IMR-90 (cell line): ENCODE measurements around the gene ZYG11B. TPM values are rescaled to one million over a fixed set of nuclear protein-coding genes. Genes with fewer than 3 reads are reported as not detected.

Source experiments
- ATAC-seq: fragments of 200-7000 bp; cut with Tn5 transposase; 2 replicates; pipeline ENCODE4 v1.9.1; 2020; ENCODE audit warnings: low read depth, mild to moderate bottlenecking, moderate library complexity
- BruUV-seq: library from RNA; stranded (reverse); fragments of 400-500 nt; replicated peaks from 2 replicates; lab custom pipeline; 2021; lab: Mats Ljungman, UMichigan
- CTCF ChIA-PET: fragments of 300-600 bp; formaldehyde crosslinking; extraction: SDS; loops from one replicate; lab custom pipeline; 2021; ENCODE audit warnings: antibody characterized with exemption; lab: Yijun Ruan, JAX
- POLR2A ChIA-PET: fragments of 300-600 bp; sonication (Branson Sonifier 250); formaldehyde crosslinking; loops from one replicate; lab custom pipeline; 2022; ENCODE audit warnings: antibody characterized with exemption; ENCODE audit not compliant: unreplicated experiment; lab: Charles Lee
- DNase-seq: peaks from one replicate; pipeline ENCODE4 v3.0.0; 2013
- H2AFZ ChIP-seq: replicated peaks from 2 replicates; pipeline ENCODE3; 2013; ENCODE audit warnings: low read length, mild to moderate bottlenecking; ENCODE audit not compliant: poor library complexity
- H2AK5ac ChIP-seq: 2 replicates; pipeline ENCODE4 v1.6.1; 2013; ENCODE audit warnings: low read depth, low read length, inconsistent platforms
- H2AK9ac ChIP-seq: replicated peaks from 2 replicates; pipeline ENCODE3; 2013; ENCODE audit warnings: mild to moderate bottlenecking, low read depth, low read length, moderate library complexity; ENCODE audit not compliant: poor library complexity
- H2BK120ac ChIP-seq: 2 replicates; pipeline ENCODE4 v1.6.1; 2013; ENCODE audit warnings: low read depth, low read length, inconsistent platforms
- H2BK15ac ChIP-seq: 3 replicates; pipeline ENCODE4 v1.6.1; 2013; ENCODE audit warnings: low read depth, low read length, inconsistent platforms
- H2BK20ac ChIP-seq: 2 replicates; pipeline ENCODE4 v1.6.1; 2013; ENCODE audit warnings: low read depth, mild to moderate bottlenecking, inconsistent platforms, low read length, moderate library complexity
- H2BK5ac ChIP-seq: 2 replicates; pipeline ENCODE4 v1.6.1; 2013; ENCODE audit warnings: mild to moderate bottlenecking, low read depth, low read length, inconsistent platforms; ENCODE audit not compliant: poor library complexity, severe bottlenecking
- H3K14ac ChIP-seq: replicated peaks from 2 replicates; pipeline ENCODE4 v1.6.1; 2013; ENCODE audit warnings: low read depth, low read length, inconsistent platforms
- H3K18ac ChIP-seq: 2 replicates; pipeline ENCODE4 v1.6.1; 2013; ENCODE audit warnings: low read depth, low read length, control low read depth
- H3K23ac ChIP-seq: 2 replicates; pipeline ENCODE4 v1.6.1; 2013; ENCODE audit warnings: low read depth, low read length, inconsistent platforms
- H3K27ac ChIP-seq: 2 replicates; pipeline ENCODE4 v1.5.1; 2013; ENCODE audit warnings: mild to moderate bottlenecking, control low read depth, low read length; ENCODE audit not compliant: insufficient read depth
- H3K27me3 ChIP-seq: 2 replicates; pipeline ENCODE4 v1.6.1; 2013; ENCODE audit warnings: low read length; ENCODE audit not compliant: control insufficient read depth, insufficient read depth
- H3K36me3 ChIP-seq: 2 replicates; pipeline ENCODE4 v1.6.1; 2013; ENCODE audit warnings: low read length, mixed read lengths; ENCODE audit not compliant: control insufficient read depth, insufficient read depth
- H3K4ac ChIP-seq: 2 replicates; pipeline ENCODE4 v1.6.1; 2013; ENCODE audit warnings: low read depth, low read length, inconsistent platforms
- H3K4me1 ChIP-seq: 2 replicates; pipeline ENCODE4 v1.6.1; 2013; ENCODE audit warnings: low read length, mixed read lengths; ENCODE audit not compliant: control insufficient read depth, insufficient read depth
- H3K4me2 ChIP-seq: 2 replicates; pipeline ENCODE4 v1.6.1; 2013; ENCODE audit warnings: low read depth, mild to moderate bottlenecking, control low read depth, low read length, moderate library complexity
- H3K4me3 ChIP-seq: 2 replicates; pipeline ENCODE4 v1.5.1; 2013; ENCODE audit warnings: low read depth, mild to moderate bottlenecking, control low read depth, low read length, moderate library complexity; ENCODE audit not compliant: insufficient read depth
- H3K56ac ChIP-seq: 2 replicates; pipeline ENCODE4 v1.6.1; 2013; ENCODE audit warnings: low read length, inconsistent platforms; ENCODE audit not compliant: insufficient read depth; ENCODE audit errors: extremely low read depth
- H3K79me1 ChIP-seq, 2 experiments: 2 replicates each; pipeline ENCODE4 v1.6.1; 2013; ENCODE audit warnings: low read length in 2 of 2, inconsistent platforms in 1 of 2, low read depth in 1 of 2
- H3K9ac ChIP-seq: 2 replicates; pipeline ENCODE4 v1.6.1; 2013; ENCODE audit warnings: low read depth, low read length, control low read depth
- H3K9me1 ChIP-seq: 2 replicates; pipeline ENCODE4 v1.6.1; 2013; ENCODE audit warnings: low read length, inconsistent platforms; ENCODE audit not compliant: insufficient read depth
- H3K9me3 ChIP-seq: 2 replicates; pipeline ENCODE4 v1.6.1; 2013; ENCODE audit warnings: low read length; ENCODE audit not compliant: control insufficient read depth, insufficient read depth
- H4K20me1 ChIP-seq: 2 replicates; pipeline ENCODE4 v1.6.1; 2013; ENCODE audit warnings: low read length, inconsistent platforms; ENCODE audit not compliant: insufficient read depth
- H4K5ac ChIP-seq: 2 replicates; pipeline ENCODE4 v1.6.1; 2013; ENCODE audit warnings: mild to moderate bottlenecking, low read depth, low read length, control low read depth
- H4K8ac ChIP-seq, 2 experiments: 2 replicates each; pipeline ENCODE4 v1.6.1; 2013; ENCODE audit warnings: low read depth in 2 of 2, low read length in 2 of 2, control low read depth in 1 of 2, inconsistent platforms in 1 of 2
- H4K91ac ChIP-seq: 2 replicates; pipeline ENCODE4 v1.6.1; 2013; ENCODE audit warnings: low read depth, low read length, inconsistent platforms; ENCODE audit not compliant: insufficient read depth
- BHLHE40 ChIP-seq: fragments of 150-350 bp; IDR thresholded peaks from 2 replicates; pipeline ENCODE4 v1.6.1; 2016; ENCODE audit warnings: mild to moderate bottlenecking, low read depth, low read length
- CEBPB ChIP-seq: IDR thresholded peaks from 2 replicates; pipeline ENCODE4 v1.6.1; 2012; ENCODE audit warnings: low read depth, low read length, improper control_type of control experiment
- CHD1 ChIP-seq: IDR thresholded peaks from 2 replicates; pipeline ENCODE4 v1.6.1; 2012; ENCODE audit warnings: low read depth, low read length, improper control_type of control experiment
- FOS ChIP-seq: fragments of 150-350 bp; IDR thresholded peaks from 2 replicates; pipeline ENCODE4 v1.6.1; 2016; ENCODE audit warnings: low read depth, low read length
- MAFK ChIP-seq: IDR thresholded peaks from 2 replicates; pipeline ENCODE4 v1.6.1; 2012; ENCODE audit warnings: low read depth, low read length, improper control_type of control experiment
- MAZ ChIP-seq: IDR thresholded peaks from 2 replicates; pipeline ENCODE4 v1.6.1; 2012; ENCODE audit warnings: low read depth, mild to moderate bottlenecking, low read length, improper control_type of control experiment, moderate library complexity, borderline replicate concordance
- MXI1 ChIP-seq: IDR thresholded peaks from 2 replicates; pipeline ENCODE4 v1.6.1; 2012; ENCODE audit warnings: low read depth, mild to moderate bottlenecking, low read length, moderate library complexity, borderline replicate concordance
- NFE2L2 ChIP-seq: fragments of 150-350 bp; IDR thresholded peaks from 2 replicates; pipeline ENCODE4 v1.6.1; 2016; ENCODE audit warnings: low read depth, mild to moderate bottlenecking, low read length
- POLR2A ChIP-seq: IDR thresholded peaks from 2 replicates; pipeline ENCODE4 v1.6.1; 2012; ENCODE audit warnings: mild to moderate bottlenecking, low read depth, low read length
- RAD21 ChIP-seq: IDR thresholded peaks from 2 replicates; pipeline ENCODE4 v1.6.1; 2012; ENCODE audit warnings: low read length, improper control_type of control experiment
- RCOR1 ChIP-seq: IDR thresholded peaks from 2 replicates; pipeline ENCODE4 v1.6.1; 2012; ENCODE audit warnings: mild to moderate bottlenecking, low read length, improper control_type of control experiment; ENCODE audit not compliant: insufficient replicate concordance
- RFX5 ChIP-seq: IDR thresholded peaks from 2 replicates; pipeline ENCODE4 v1.8.0; 2012; ENCODE audit warnings: low read depth, mild to moderate bottlenecking, low read length, moderate library complexity
- WGBS, 2 experiments: methylation state at CpG; one replicate each; pipeline versions ENCODE4 v1.1.5 to v1.1.7; 2013; ENCODE audit warnings: missing lambda C conversion rate in 2 of 2; ENCODE audit not compliant: insufficient read length in 1 of 2; ENCODE audit errors: extremely low coverage in 2 of 2; 5-methylcytosine and 5-hydroxymethylcytosine counted together
- dilution Hi-C: fragments of 300-500 bp; cut with HindIII; formaldehyde crosslinking; loops from one replicate; pipeline ENCODE4 v1.14.3; 2018; ENCODE audit warnings: low sequenced_read_pairs; ENCODE audit not compliant: unreplicated experiment
- in situ Hi-C: fragments of 300-500 bp; cut with MboI; formaldehyde crosslinking; loops from 3 replicates; pipeline ENCODE4 v1.14.3; 2019; ENCODE audit warnings: low sequenced_read_pairs, inconsistent platforms, mixed read lengths
- intact Hi-C: fragments of 100-400 bp; cut with micrococcal nuclease; formaldehyde crosslinking; loops from 2 replicates; pipeline ENCODE4 v1.10.0; 2022
- polyA plus RNA-seq, 3 experiments: library from polyadenylated mRNA; depleted of rRNA; stranded (reverse); fragments of >200 nt; gene quantifications; 2 replicates each; pipeline ENCODE4 v1.2.3, GENCODE V29; 2012; ENCODE audit warnings: low replicate concordance in 1 of 3
- total RNA-seq: library from RNA; depleted of rRNA; stranded (reverse); fragments of >200 nt; gene quantifications from 2 replicates; pipeline ENCODE4 v1.2.3, GENCODE V29; 2012
- TF ChIP-seq, protein P1 (sequence below): fragments of 150-350 bp; IDR thresholded peaks from 2 replicates; pipeline ENCODE4 v1.6.1; 2017; ENCODE audit warnings: mild to moderate bottlenecking, antibody characterized with exemption, low read length, low read depth
- TF ChIP-seq, protein P2 (sequence below): conservative IDR thresholded peaks from 2 replicates; pipeline ENCODE4 v1.5.1; 2012; ENCODE audit warnings: mild to moderate bottlenecking, low read depth, low read length, improper control_type of control experiment
- TF ChIP-seq, protein P3 (sequence below): fragments of 150-350 bp; IDR thresholded peaks from 2 replicates; pipeline ENCODE4 v1.6.1; 2016; ENCODE audit warnings: low read depth, mild to moderate bottlenecking, low read length, moderate library complexity, borderline replicate concordance

Gene ZYG11B
- total and polyA plus RNA-seq, 2 of the 4 experiments (the other 2 are of a cell fraction): 8.1 to 55.2 TPM

DNA sequence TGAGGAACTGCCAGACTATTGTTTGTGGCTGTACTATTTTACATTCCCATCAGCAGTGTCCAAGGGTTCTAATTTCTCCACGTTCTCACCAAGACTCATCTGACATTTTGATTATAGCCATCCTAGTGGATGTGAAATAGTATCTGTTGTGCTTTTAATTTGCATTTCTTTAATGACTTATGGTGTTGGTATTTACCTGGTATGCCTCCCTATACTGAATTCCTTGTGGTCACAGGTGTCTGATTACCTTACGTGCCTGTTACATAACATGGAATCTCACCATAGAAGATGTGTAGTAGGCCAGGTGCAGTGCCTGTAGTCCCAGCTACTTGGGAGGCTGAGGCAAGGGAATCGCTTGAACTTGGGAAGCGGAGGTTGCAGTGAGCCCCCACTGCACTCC is 129.8 kb downstream of the ZYG11B start:
- Histone ChIP-seq H4K8ac (no peak overlapping the region), H3K56ac (no peak overlapping the region), H2BK120ac (no peak overlapping the region), H3K9me3 (no peaks in the 10 kb centered on the region), H2AK5ac (no peak overlapping the region), H2BK15ac (no peak overlapping the region), H2BK5ac (no peak overlapping the region), H3K79me1 (peaks cover 0 to 2% of the 10 kb centered on the region in 2 experiments; a peak in 2 of 4 replicates), H3K4ac (no peak overlapping the region), H3K18ac (no peak overlapping the region), H2AFZ (no peak overlapping the region), H2BK20ac (no peak overlapping the region), H4K91ac (no peak overlapping the region), H3K27me3 (no peaks in the 10 kb centered on the region), H2AK9ac (no peak overlapping the region), H3K27ac (no peak overlapping the region), H4K20me1 (no peaks in the 10 kb centered on the region), H3K14ac (no peak overlapping the region), H3K9ac (no peak overlapping the region), H3K4me3 (no peak overlapping the region), H3K23ac (no peak overlapping the region), H3K4me2 (no peak overlapping the region), H3K9me1 (no peaks in the 10 kb centered on the region; the same call in 1 of the 2 replicates), H4K5ac (no peak overlapping the region), H3K36me3 (no peaks in the 10 kb centered on the region), H3K4me1 (no peaks in the 10 kb centered on the region)
- ATAC-seq (no peak), DNase-seq (no peak)
- intact Hi-C loops (no loop called here), dilution Hi-C loops (no loop called here), in situ Hi-C loops (no loop called here)
- CTCF ChIA-PET: no interaction called here
- POLR2A ChIA-PET: no interaction called here
- TF ChIP-seq, protein P1, sequence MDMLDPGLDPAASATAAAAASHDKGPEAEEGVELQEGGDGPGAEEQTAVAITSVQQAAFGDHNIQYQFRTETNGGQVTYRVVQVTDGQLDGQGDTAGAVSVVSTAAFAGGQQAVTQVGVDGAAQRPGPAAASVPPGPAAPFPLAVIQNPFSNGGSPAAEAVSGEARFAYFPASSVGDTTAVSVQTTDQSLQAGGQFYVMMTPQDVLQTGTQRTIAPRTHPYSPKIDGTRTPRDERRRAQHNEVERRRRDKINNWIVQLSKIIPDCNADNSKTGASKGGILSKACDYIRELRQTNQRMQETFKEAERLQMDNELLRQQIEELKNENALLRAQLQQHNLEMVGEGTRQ: no peak
- no peak for TF ChIP-seq FOS
- TF ChIP-seq, protein P2, sequence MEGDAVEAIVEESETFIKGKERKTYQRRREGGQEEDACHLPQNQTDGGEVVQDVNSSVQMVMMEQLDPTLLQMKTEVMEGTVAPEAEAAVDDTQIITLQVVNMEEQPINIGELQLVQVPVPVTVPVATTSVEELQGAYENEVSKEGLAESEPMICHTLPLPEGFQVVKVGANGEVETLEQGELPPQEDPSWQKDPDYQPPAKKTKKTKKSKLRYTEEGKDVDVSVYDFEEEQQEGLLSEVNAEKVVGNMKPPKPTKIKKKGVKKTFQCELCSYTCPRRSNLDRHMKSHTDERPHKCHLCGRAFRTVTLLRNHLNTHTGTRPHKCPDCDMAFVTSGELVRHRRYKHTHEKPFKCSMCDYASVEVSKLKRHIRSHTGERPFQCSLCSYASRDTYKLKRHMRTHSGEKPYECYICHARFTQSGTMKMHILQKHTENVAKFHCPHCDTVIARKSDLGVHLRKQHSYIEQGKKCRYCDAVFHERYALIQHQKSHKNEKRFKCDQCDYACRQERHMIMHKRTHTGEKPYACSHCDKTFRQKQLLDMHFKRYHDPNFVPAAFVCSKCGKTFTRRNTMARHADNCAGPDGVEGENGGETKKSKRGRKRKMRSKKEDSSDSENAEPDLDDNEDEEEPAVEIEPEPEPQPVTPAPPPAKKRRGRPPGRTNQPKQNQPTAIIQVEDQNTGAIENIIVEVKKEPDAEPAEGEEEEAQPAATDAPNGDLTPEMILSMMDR: no peak
- TF ChIP-seq MAFK: no peak
- no peak for TF ChIP-seq RFX5
- TF ChIP-seq CHD1: no peak
- TF ChIP-seq MXI1: no peak
- no peak for TF ChIP-seq NFE2L2
- no peak for TF ChIP-seq RAD21
- TF ChIP-seq POLR2A: no peak
- TF ChIP-seq MAZ: no peak
- TF ChIP-seq, protein P3, sequence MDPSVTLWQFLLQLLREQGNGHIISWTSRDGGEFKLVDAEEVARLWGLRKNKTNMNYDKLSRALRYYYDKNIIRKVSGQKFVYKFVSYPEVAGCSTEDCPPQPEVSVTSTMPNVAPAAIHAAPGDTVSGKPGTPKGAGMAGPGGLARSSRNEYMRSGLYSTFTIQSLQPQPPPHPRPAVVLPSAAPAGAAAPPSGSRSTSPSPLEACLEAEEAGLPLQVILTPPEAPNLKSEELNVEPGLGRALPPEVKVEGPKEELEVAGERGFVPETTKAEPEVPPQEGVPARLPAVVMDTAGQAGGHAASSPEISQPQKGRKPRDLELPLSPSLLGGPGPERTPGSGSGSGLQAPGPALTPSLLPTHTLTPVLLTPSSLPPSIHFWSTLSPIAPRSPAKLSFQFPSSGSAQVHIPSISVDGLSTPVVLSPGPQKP: no peak
- no peak for TF ChIP-seq RCOR1
- no peak for TF ChIP-seq BHLHE40
- TF ChIP-seq CEBPB: no peak
- BruUV-seq: no TSS peak
- WGBS, 2 experiments: no CpG with 5 or more reads among the region's 4 CpGs
